Gastrocnemius medialis (tissue), 4 donors: ENCODE data around the gene KCNJ4.
"Not testable (repeated sequence)": the region's sequence is repeated elsewhere in the genome, so short reads cannot be mapped to it uniquely, and the experiment has no call there.

Experiments
- POLR2A ChIP-seq, 2 donors: fragments of 450-650 bp; IDR thresholded peaks; one replicate each; pipeline ENCODE4 v1.6.1; 2017; ENCODE audit warnings: antibody characterized with exemption in 2 of 2, mild to moderate bottlenecking in 2 of 2, moderate library complexity in 2 of 2
- TF ChIP-seq, protein P1 (sequence below), 5 experiments: fragments of 450-650 bp in 3 of 5; fragments of 200-600 bp in 2 of 5; sonication (generic) in 2 of 5; IDR thresholded peaks in 4 of 5; conservative IDR thresholded peaks in 1 of 5; 1 replicate in 4 of 5; 2 replicates in 1 of 5; pipeline ENCODE4 v1.5.1; 2016 to 2019; ENCODE audit warnings: antibody characterized with exemption in 5 of 5, mild to moderate bottlenecking in 3 of 5, moderate library complexity in 3 of 5

DNA sequence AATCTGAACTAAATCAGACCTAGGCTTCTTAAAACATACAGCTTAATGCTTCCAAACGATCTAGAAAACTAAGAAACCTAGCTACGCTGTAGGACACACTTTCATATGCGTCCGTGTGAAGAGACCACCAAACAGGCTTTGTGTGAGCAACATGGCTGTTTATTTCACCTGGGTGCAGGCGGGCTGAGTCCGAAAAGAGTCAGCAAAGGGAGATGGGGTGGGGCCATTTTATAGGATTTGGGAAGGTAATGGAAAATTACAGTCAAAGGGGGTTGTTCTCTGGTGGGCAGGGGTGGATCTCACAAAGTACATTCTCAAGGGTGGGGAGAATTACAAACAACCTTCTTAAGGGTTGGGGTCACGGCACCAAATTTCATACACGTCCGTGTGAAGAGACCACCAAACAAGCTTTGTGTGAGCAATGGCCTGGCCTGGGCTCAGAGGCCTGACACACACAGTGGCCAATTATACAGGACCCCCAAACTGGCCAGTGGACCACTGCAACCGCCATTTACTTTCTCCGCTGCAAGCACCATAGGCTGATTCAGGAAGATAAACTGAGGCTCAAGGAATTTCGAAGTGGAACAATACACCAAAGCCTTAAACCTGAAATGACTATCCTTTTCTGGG is 58.4 kb downstream of the KCNJ4 start:
- TF ChIP-seq, protein P1, sequence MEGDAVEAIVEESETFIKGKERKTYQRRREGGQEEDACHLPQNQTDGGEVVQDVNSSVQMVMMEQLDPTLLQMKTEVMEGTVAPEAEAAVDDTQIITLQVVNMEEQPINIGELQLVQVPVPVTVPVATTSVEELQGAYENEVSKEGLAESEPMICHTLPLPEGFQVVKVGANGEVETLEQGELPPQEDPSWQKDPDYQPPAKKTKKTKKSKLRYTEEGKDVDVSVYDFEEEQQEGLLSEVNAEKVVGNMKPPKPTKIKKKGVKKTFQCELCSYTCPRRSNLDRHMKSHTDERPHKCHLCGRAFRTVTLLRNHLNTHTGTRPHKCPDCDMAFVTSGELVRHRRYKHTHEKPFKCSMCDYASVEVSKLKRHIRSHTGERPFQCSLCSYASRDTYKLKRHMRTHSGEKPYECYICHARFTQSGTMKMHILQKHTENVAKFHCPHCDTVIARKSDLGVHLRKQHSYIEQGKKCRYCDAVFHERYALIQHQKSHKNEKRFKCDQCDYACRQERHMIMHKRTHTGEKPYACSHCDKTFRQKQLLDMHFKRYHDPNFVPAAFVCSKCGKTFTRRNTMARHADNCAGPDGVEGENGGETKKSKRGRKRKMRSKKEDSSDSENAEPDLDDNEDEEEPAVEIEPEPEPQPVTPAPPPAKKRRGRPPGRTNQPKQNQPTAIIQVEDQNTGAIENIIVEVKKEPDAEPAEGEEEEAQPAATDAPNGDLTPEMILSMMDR (IDR thresholded peaks at IDR 0.05 in 4 of 5, conservative IDR thresholded peaks at IDR 0.05 in 1 of 5), result not testable (repeated sequence)
- TF ChIP-seq POLR2A (IDR thresholded peaks at IDR 0.05), result not testable (repeated sequence)
